Measurements from ENCODE around the gene NDUFA8. TPM values are rescaled to one million over a fixed set of nuclear protein-coding genes. Genes with fewer than 3 reads are reported as not detected.

Gene NDUFA8
- total and polyA plus RNA-seq, 9 donors = 43.7 to 71.1 (median 64.7) TPM

- DNase-seq = no peak
- peaks cover 18% of the 10 kb centered on the region for H3K4me1 ChIP-seq (ENCODE audit: control insufficient read depth, insufficient read depth, low read length)
- H3K4me3 ChIP-seq (ENCODE audit: low read length) = no peak overlapping the region
- no peak overlapping the region for H3K27ac ChIP-seq (ENCODE audit: low read length)
- 100% methylated on average over 1 of the region's 2 CpGs for WGBS (ENCODE audit: insufficient coverage)
- no peaks in the 10 kb centered on the region for H3K27me3 ChIP-seq (ENCODE audit: control insufficient read depth, insufficient read depth, low read length)
- no peaks in the 10 kb centered on the region for H3K36me3 ChIP-seq (ENCODE audit: control insufficient read depth, insufficient read depth, low read length)
- H3K9me3 ChIP-seq (replicated peaks; ENCODE audit: control insufficient read depth, low read depth, low read length) = peaks cover 5% of the 10 kb centered on the region
These were observed 53.0 kb downstream of the NDUFA8 start for GRCh38 chr9:122106576-122106975.

- H3K4me3 ChIP-seq (ENCODE audit: low read length) = no peak overlapping the region
- no peak overlapping the region for H3K27ac ChIP-seq (ENCODE audit: low read length)
- peaks cover 5% of the 10 kb centered on the region for H3K9me3 ChIP-seq (replicated peaks; ENCODE audit: control insufficient read depth, low read depth, low read length)
- no CpG with 5 or more reads among the region's 1 CpG for WGBS (ENCODE audit: insufficient coverage)
- H3K36me3 ChIP-seq (ENCODE audit: control insufficient read depth, insufficient read depth, low read length) = no peaks in the 10 kb centered on the region
- no peaks in the 10 kb centered on the region for H3K27me3 ChIP-seq (ENCODE audit: control insufficient read depth, insufficient read depth, low read length)
- DNase-seq = no peak
- peaks cover 13% of the 10 kb centered on the region for H3K4me1 ChIP-seq (ENCODE audit: control insufficient read depth, insufficient read depth, low read length)
These were observed 55.6 kb downstream of the NDUFA8 start for GRCh38 chr9:122103985-122104384.

- no peak for DNase-seq
- Histone ChIP-seq H3K9me3 (replicated peaks; ENCODE audit: control insufficient read depth, low read depth, low read length) (peaks cover 5% of the 10 kb centered on the region), H3K36me3 (ENCODE audit: control insufficient read depth, insufficient read depth, low read length) (no peaks in the 10 kb centered on the region), H3K27ac (ENCODE audit: low read length) (no peak overlapping the region), H3K27me3 (ENCODE audit: control insufficient read depth, insufficient read depth, low read length) (no peaks in the 10 kb centered on the region), H3K4me3 (ENCODE audit: low read length) (no peak overlapping the region), H3K4me1 (ENCODE audit: control insufficient read depth, insufficient read depth, low read length) (peaks cover 7% of the 10 kb centered on the region)
- WGBS (ENCODE audit: insufficient coverage) = 80% methylated on average over 1 of the region's 2 CpGs
These were observed 57.4 kb downstream of the NDUFA8 start for GRCh38 chr9:122102156-122102555.

GRCh38 chr9:122100756-122101155, 58.8 kb downstream of the NDUFA8 start:
- Histone ChIP-seq H3K27me3 (ENCODE audit: control insufficient read depth, insufficient read depth, low read length) (no peaks in the 10 kb centered on the region), H3K9me3 (replicated peaks; ENCODE audit: control insufficient read depth, low read depth, low read length) (peaks cover 5% of the 10 kb centered on the region), H3K4me1 (ENCODE audit: control insufficient read depth, insufficient read depth, low read length) (peaks cover 5% of the 10 kb centered on the region), H3K27ac (ENCODE audit: low read length) (no peak overlapping the region), H3K4me3 (ENCODE audit: low read length) (no peak overlapping the region), H3K36me3 (ENCODE audit: control insufficient read depth, insufficient read depth, low read length) (no peaks in the 10 kb centered on the region)
- WGBS (ENCODE audit: insufficient coverage) = 85% methylated on average over 5 of the region's 7 CpGs
- DNase-seq = no peak

GRCh38 chr9:122099271-122099869, 60.2 kb downstream of the NDUFA8 start:
- Histone ChIP-seq H3K27ac (ENCODE audit: low read length) (no peak overlapping the region), H3K27me3 (ENCODE audit: control insufficient read depth, insufficient read depth, low read length) (no peaks in the 10 kb centered on the region), H3K9me3 (replicated peaks; ENCODE audit: control insufficient read depth, low read depth, low read length) (peaks cover 5% of the 10 kb centered on the region), H3K36me3 (ENCODE audit: control insufficient read depth, insufficient read depth, low read length) (no peaks in the 10 kb centered on the region), H3K4me1 (ENCODE audit: control insufficient read depth, insufficient read depth, low read length) (peaks cover 9% of the 10 kb centered on the region), H3K4me3 (ENCODE audit: low read length) (no peak overlapping the region)
- 52% methylated on average over 9 of the region's 16 CpGs for WGBS (ENCODE audit: insufficient coverage)
- peak; percentile 86 for DNase-seq

- Histone ChIP-seq H3K36me3 (ENCODE audit: control insufficient read depth, insufficient read depth, low read length) (no peaks in the 10 kb centered on the region), H3K4me3 (ENCODE audit: low read length) (no peak overlapping the region), H3K27ac (ENCODE audit: low read length) (no peak overlapping the region), H3K4me1 (ENCODE audit: control insufficient read depth, insufficient read depth, low read length) (peaks cover 14% of the 10 kb centered on the region), H3K9me3 (replicated peaks; ENCODE audit: control insufficient read depth, low read depth, low read length) (no peaks in the 10 kb centered on the region), H3K27me3 (ENCODE audit: control insufficient read depth, insufficient read depth, low read length) (peaks cover 3% of the 10 kb centered on the region)
- DNase-seq = no peak
- WGBS (ENCODE audit: insufficient coverage) = 59% methylated on average over 3 of the region's 8 CpGs
These were observed 61.8 kb downstream of the NDUFA8 start for GRCh38 chr9:122097679-122098315.

GRCh38 chr9:122096620-122097415, 62.8 kb downstream of the NDUFA8 start:
- peaks cover 21% of the 10 kb centered on the region for H3K4me1 ChIP-seq (ENCODE audit: control insufficient read depth, insufficient read depth, low read length)
- H3K27me3 ChIP-seq (ENCODE audit: control insufficient read depth, insufficient read depth, low read length) = peaks cover 3% of the 10 kb centered on the region
- WGBS (ENCODE audit: insufficient coverage) = 79% methylated on average over 4 of the region's 4 CpGs
- peaks cover 1% of the 10 kb centered on the region for H3K36me3 ChIP-seq (ENCODE audit: control insufficient read depth, insufficient read depth, low read length)
- no peak overlapping the region for H3K27ac ChIP-seq (ENCODE audit: low read length)
- no peak for DNase-seq
- no peaks in the 10 kb centered on the region for H3K9me3 ChIP-seq (replicated peaks; ENCODE audit: control insufficient read depth, low read depth, low read length)
- H3K4me3 ChIP-seq (ENCODE audit: low read length) = no peak overlapping the region

- peak; percentile 62 for DNase-seq
- Histone ChIP-seq H3K27me3 (ENCODE audit: control insufficient read depth, insufficient read depth, low read length) (peaks cover 3% of the 10 kb centered on the region), H3K9me3 (replicated peaks; ENCODE audit: control insufficient read depth, low read depth, low read length) (no peaks in the 10 kb centered on the region), H3K36me3 (ENCODE audit: control insufficient read depth, insufficient read depth, low read length) (peaks cover 11% of the 10 kb centered on the region), H3K4me1 (ENCODE audit: control insufficient read depth, insufficient read depth, low read length) (peaks cover 31% of the 10 kb centered on the region), H3K27ac (ENCODE audit: low read length) (no peak overlapping the region), H3K4me3 (ENCODE audit: low read length) (no peak overlapping the region)
- WGBS (ENCODE audit: insufficient coverage) = 14% methylated on average over 8 of the region's 14 CpGs
These were observed 64.4 kb downstream of the NDUFA8 start for GRCh38 chr9:122095010-122095767.

Measured in muscle of leg (tissue), 11 donors.